Globus pallidus (tissue), 1 donor: ENCODE results near the gene LYSMD3.

Source experiments
- DNase-seq: peaks from one replicate; pipeline ENCODE4 v3.0.0-alpha.2; 2015; ENCODE audit warnings: low spot score

The LYSMD3 gene

DNA sequence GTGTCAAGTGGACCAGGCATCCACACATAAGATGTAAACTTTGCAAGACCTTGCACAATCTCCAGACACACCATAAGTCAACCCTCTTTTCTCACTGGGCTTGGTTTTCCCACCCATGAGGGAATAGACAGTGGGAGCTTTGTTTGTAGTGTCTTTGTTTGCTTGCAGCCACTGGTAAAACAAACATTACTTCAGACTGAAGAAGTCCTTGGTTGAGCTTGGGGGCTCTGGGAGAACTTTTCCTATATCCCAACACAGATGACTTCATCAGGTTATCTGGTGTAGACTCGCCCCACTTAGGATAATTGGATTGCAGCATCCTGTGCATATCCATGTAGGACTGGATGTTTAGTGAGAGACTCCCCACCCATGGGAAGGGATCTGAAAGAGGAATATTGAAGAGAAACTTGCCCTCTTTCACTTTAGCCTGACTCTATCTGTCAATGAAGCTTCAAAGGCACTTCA lies 17.7 kb upstream of the LYSMD3 start:
- DNase-seq = no peak

GRCh38 chr5:90546216-90546837 lies 16.9 kb upstream of the LYSMD3 start:
- DNase-seq = no peak

GRCh38 chr5:90545511-90545910 lies 16.1 kb upstream of the LYSMD3 start:
- DNase-seq = no peak

GRCh38 chr5:90542827-90543519 lies 13.6 kb upstream of the LYSMD3 start:
- DNase-seq = no peak

DNA sequence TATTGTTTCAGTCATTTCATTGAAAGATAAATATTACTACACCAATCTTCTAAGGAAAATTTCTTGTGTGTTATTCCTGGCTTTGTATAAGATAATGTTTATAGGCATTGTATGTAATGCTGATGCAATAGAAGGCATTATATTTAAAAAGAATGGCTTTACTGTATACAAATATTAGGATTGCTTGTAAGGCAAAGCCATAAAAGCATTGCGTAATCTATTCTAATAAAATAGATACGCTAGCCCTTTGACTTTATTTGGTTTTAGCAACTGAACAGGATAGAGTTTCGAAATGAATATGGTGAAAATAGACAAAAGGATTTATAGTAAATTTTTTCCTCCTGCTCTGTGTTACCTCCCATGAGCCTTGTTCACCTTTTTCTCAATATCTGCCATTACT lies 5.5 kb upstream of the LYSMD3 start:
- DNase-seq = no peak

DNA sequence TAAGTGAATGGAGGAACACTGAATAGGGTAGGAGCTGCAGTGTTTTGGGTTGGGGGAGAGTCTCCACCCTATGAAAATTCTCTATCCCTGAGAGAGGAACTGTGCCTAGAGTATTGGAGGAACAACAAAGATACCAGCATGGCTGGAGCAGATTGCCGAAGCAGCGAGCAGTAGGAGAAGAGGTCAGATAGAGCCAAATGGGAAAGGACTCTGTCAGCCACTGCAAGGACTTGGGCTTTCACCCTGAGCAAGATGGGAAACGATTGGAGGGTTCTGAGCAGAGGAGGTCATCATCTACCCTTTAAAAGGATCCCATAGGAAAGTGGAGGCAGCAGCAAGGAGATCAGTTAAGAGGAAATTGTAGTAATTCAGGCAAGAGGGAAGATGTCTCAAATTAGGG lies 4.4 kb upstream of the LYSMD3 start:
- DNase-seq = no peak

- DNase-seq = no peak
These were observed 1.5 kb upstream of the LYSMD3 start for GRCh38 chr5:90530736-90531487.

- peak; percentile 85 for DNase-seq
These were observed 724 bp upstream of the LYSMD3 start for GRCh38 chr5:90529939-90530677.

- DNase-seq = no peak
These were observed 687 bp downstream of the LYSMD3 start for GRCh38 chr5:90528601-90529193.

DNA sequence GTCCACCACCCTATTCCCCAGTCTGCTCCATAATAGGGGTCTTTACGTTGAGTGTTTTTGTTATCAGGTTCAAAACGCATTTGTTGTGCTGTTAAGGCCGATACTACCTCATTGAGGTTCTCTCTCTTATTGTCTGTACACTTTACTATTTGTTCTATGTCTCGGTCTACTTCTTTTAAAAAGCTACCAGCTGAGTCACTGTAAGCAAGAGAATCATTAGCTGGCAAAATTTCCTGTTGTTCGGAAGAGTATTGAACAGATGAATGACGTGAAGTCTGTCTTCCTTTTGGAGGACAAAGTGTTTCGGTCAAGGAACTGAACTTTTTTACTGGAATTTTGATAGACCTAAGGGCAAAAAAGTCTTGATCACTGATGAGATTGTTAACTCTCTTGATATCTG lies 10.3 kb downstream of the LYSMD3 start:
- no peak for DNase-seq

GRCh38 chr5:90518661-90519060 lies 10.7 kb downstream of the LYSMD3 start:
- no peak for DNase-seq

DNA sequence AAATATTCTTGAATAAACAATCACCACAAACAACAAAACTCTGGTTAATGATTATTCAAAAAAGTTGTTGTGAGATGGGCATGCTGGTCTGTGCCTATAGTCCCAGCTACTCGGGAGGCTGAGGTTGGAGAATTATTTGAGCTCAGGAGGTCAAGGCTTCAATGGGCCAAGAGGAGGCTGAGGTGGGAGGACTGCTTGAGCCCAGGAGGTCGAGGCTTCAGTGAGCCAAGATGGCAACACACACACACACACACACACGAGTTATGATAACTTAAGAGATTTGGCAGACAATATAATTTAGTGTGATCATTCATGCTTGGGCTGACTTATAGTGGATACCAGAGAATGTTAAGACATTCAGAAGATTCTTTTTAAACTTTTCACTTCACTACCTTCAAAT lies 14.9 kb downstream of the LYSMD3 start:
- no peak for DNase-seq

DNA sequence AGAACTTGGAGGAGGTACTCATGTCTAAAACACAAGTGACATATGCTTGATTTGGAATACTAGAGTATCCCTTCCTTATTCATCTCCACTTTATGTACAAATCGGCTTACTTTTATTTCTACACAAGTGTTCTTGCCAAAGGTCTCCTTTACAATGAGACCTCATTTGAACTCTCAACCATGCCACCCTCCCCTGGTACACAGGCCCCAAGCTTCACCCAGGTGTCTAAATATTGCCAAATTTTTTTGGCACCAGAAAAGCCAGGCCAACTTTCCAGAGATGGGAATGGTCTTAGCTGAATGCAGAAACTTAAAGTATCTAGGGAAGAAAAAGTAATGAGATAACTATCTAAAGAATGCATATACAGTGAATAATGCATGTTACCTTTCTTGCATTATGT lies 18.9 kb downstream of the LYSMD3 start:
- DNase-seq = no peak

DNA sequence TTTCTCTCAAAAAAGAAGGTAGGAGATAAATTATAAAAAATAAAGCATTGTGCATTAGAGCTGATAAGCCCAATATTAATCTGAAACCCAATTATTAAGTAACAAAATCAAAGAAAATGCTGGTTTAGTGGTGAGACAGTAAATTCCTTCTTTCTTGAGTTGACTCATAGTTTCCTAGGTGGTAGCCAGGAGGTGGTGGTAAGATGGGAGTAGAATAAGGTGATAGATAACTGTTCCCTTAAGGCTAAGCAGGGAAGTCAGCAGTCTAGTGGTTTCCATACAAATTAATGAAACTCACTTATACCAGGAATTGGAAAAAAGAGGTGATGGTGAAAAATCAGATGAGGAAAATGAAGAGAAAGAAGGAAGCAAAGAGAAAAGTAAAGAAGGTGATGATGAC lies 23.2 kb downstream of the LYSMD3 start:
- no peak for DNase-seq

- DNase-seq = no peak
These were observed 24.6 kb downstream of the LYSMD3 start for GRCh38 chr5:90504743-90505142.

- DNase-seq = no peak
These were observed 25.8 kb downstream of the LYSMD3 start for GRCh38 chr5:90503596-90503995.

GRCh38 chr5:90495146-90495545 lies 34.2 kb downstream of the LYSMD3 start:
- DNase-seq = no peak

- DNase-seq = no peak
These were observed 35.3 kb downstream of the LYSMD3 start for GRCh38 chr5:90494043-90494442.

- no peak for DNase-seq
These were observed 40.6 kb downstream of the LYSMD3 start for GRCh38 chr5:90488791-90489190.

GRCh38 chr5:90484540-90484939 lies 44.8 kb downstream of the LYSMD3 start:
- DNase-seq = no peak

GRCh38 chr5:90483206-90483605 lies 46.2 kb downstream of the LYSMD3 start:
- no peak for DNase-seq

DNA sequence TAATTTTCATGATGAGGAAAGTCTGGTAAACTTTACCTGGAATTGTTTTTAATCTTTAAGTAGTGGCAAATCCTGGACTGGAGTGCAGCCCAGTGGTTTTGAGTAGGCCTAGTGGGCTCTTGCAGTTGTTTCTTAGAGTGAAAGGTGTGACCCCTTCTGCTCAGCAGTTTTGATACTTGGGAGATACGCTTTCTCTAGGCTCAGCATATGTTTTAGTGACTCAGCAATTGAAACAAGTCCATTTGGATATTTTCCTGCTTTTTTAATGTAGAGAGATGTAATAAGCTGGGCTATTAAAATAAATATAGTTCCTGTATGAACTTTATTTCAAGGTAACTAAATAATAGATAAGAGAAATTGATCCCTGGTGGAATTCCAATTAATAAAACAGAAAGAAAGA lies 48.7 kb downstream of the LYSMD3 start:
- no peak for DNase-seq
